Stimulated activated CD4-positive, alpha-beta T cell treated with anti-CD3 and anti-CD28 coated beads, Interleukin-12 subunit alpha, Interleukin-12 subunit beta, amount 100 ng/mL, for 24 hours (primary cell): ENCODE data around the gene RAB27A.
"Not testable (repeated sequence)": the region's sequence is repeated elsewhere in the genome, so short reads cannot be mapped to it uniquely, and the experiment has no call there.

Experiments
- DNase-seq, 2 experiments: peaks; one replicate each; pipeline ENCODE4 v3.0.0-alpha.2; 2020; ENCODE audit warnings: low read depth in 2 of 2

Gene RAB27A

DNA sequence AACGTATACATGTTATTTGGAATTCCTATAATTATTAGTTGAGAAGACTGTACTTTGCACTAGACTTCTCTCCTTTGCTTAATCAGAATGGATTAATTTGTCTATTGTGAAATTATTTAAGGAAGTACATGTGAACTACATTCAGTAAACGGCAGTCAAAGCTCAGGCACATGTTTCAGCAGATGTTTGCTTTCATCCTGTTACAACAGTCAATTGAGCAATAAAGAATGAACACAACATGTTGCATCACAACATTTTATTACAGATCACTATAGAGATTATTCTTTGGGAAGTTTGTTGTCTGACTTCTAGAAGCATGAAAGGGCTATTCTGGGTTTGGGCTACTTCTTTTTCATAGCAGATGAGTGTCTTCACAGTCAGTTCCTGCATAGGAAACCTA lies 39.2 kb downstream of the RAB27A start:
- no peak for DNase-seq

GRCh38 chr15:55249885-55250284 lies 39.7 kb downstream of the RAB27A start:
- not testable (repeated sequence) for DNase-seq

DNA sequence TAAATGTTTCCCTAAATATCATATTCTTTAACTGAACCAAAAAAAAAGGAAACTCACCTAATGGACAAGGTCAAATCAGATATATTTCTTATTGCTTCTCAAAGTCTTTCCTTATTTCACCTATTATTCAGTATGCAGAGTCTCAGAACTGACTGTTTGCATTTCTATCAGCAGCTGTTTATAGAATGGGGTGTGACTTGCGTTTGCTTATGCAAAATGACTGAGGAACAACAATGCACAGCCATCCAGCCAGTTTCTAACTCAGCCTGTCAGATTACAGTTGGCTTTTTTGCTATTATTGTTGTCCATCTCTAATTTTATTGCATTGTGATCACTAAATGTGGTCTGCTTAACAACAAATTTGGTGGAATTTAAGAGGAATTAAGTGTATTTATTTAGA lies 40.7 kb downstream of the RAB27A start:
- no peak for DNase-seq

DNA sequence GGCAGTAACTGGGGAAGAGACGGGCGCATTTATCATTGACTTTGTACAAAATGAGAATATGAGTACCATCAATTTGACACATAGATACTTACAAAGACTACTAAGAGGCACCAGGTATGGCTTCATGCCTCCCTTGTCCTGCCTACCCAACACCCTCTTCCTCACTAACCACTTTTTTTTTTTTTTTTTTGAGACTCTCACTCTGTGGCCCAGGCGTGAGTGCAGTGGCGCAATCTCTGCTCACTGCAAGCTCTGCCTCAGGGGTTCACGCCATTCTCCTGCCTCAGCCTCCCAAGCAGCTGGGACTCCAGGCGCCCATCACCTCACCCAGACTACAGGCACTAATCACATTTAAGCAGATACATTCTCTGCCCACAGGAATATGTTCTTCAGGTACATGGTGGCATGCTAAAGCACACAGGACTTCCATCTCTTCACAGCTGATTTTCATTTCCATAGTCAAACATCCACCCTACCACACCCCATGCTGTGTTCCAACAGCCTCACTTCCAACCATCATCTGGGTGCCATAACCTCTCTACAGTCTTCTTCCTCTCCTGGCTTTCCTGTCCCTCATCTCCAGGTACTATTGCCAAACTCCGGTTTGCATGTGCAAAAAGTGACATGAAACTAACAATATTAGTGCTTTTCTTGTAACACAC lies 41.7 kb downstream of the RAB27A start:
- DNase-seq: no peak

DNA sequence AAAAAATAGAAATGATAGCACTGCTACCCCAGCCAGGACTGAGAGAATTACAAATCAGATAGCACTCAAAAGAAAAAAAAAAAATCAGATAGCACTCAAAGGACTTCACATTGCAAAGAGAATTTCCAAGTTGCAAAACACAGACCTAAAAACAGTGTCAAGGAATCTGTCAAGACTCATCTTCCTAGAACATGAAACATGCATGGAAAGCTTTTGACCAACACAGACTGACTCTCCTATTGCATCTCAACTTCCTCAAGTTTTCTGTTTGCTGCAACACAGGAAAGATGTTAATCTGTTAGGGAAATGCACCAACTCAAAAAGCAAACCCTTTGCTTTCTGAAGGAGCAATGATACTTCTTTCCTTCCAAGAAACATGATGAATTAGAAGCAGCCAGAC lies 42.3 kb downstream of the RAB27A start:
- DNase-seq: no peak

- no peak for DNase-seq
Observed at GRCh38 chr15:55246567-55246966, 43.0 kb downstream of the RAB27A start.

DNA sequence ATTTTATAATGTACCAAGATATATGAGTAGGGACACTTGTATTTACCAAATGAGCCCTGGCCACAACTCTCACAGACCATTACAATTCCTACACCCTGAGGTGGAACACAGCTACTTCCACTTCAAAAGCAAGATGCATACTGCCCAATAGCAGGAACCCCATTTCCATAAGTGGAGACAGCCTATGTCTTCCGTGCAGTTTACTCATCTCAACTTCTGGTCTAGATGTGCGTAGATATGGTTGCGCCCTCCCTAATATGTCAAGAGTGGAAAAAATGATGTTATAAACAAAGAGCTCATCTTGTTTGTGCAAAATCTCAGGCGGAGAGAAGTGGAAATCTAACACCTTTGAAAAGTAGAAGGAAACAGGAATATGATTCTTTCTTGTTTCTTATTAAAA lies 44.6 kb downstream of the RAB27A start:
- DNase-seq: no peak

DNA sequence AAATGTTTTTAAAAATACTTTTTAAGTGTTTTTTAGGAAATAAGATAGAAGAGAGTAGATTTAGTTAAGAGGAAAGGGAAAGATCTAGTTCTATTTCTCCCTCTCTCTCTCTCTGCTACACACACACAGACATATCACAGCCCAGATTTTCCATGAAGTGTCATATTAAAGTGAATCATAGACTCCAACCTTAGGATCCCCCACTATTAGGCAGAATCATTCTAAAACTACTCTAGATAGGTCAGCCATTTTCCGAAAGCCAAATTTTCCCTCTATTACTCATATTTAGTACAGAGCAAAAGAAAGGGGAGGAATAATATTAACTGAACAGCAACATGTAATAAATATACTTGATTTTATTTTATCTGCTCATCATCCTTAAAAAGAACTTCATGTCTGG lies 47.7 kb downstream of the RAB27A start:
- no peak for DNase-seq

DNA sequence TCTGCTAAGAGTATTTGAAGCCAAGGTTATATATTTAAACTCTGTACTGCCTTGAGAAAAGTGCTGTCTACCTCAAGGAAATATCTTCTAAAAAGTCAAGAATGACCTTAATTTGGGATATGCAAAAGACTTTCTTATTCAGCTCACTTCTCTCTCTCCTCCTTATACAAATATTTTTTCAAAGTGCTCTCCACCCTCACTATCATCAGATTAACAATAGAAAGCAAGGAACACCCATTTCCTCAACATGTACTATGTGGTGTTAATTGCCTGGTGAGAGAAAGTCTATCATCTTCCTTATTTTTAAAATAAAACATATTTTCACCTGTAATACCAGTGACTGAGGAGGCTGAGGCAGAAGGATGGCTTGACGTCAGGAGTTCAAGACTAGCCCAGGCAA lies 48.4 kb downstream of the RAB27A start:
- no peak for DNase-seq

DNA sequence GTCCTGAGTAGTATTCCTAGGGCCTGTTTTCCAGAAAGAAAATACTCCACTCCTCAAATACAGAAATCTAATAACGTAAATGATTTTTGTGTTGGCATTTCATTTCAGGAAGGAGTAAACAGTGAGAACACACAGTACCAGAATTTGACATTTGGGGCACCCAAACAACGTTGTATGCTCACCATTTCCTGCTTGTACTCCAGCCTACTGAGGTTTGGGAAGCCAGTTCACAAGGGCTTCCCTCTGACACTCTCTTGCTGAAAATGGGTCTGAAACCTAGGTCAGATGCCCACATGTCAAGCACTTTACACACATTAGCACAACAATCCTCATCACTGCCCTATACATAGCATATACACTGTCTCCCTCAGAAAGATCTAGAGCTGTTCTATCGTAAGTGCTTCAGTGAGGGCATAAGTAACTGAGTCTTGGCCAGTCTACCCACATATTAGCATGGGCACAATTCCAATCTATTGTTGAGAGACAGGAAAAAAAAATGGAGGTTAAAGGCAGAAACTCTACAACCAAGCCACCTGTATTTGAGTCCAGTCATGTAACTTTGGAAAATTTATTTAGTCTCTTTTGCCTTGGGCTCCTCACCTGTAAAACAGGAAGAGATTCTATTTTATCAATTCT lies 49.4 kb downstream of the RAB27A start:
- DNase-seq: no peak

DNA sequence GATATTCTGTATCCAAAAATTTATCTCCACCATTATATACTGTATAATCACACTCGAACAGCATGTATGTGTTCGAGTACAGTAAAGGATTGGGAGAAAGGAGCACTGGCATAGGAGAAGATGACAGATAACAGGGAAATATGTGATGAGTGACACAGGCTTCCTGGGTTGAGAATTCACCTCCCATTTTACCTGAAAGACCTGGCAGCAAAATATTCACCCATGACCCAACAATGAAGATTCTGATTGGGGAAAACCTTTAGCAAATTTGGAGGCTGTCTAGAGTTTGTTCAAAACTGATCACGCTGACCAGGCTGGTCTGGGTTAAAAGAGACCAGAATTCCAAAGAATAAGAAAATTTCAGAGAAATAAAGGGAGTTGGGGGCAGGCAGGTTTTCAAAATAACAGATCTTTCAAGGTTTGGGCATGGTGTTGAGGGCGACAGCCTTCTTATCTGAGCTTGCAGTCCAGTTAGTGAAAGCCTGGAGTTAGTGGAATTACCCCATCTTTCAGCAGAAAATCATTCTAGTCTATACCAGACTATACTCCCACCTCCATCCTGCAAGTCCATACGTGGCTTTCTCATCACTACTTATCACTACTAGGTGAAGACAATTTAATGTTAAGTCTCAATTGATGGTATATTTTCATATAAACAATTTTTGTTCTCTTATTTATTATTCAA lies 50.0 kb downstream of the RAB27A start:
- no peak for DNase-seq

DNA sequence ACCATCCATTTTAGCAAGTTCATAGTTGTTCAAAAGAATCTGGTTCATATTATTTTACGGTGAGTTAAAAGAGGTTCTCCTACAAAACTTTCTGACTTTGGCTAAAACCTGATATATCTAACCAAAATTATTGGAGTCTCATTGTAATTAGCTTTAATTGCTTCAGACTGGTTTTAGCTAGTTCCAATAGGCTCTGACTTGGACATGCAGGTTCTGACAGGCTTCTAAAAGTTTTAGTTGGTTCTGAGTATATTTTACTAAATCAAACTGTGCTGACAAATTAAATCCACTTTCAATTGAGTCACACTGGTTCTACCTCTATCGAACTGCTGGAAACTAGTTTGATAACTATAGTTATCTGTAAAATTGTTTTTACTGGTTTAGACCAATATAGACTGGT lies 50.7 kb downstream of the RAB27A start:
- DNase-seq: no peak

- no peak for DNase-seq
Observed at GRCh38 chr15:55237219-55238130, 52.1 kb downstream of the RAB27A start.

GRCh38 chr15:55235546-55236036 lies 54.0 kb downstream of the RAB27A start:
- DNase-seq: no peak

DNA sequence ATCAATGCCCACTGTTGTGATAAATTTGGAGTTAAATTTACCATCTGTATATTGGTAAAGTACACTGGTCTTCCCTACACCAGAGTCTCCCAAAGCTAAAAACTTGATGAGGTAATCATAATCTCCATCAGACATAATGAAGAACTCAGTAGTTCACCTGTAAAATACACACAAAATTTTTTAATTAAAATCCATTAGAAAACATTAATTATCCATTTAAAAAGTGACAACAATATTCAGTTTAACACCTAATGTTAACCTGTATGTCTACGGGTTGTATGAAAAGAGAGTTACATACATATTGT lies 54.9 kb downstream of the RAB27A start:
- DNase-seq: no peak

DNA sequence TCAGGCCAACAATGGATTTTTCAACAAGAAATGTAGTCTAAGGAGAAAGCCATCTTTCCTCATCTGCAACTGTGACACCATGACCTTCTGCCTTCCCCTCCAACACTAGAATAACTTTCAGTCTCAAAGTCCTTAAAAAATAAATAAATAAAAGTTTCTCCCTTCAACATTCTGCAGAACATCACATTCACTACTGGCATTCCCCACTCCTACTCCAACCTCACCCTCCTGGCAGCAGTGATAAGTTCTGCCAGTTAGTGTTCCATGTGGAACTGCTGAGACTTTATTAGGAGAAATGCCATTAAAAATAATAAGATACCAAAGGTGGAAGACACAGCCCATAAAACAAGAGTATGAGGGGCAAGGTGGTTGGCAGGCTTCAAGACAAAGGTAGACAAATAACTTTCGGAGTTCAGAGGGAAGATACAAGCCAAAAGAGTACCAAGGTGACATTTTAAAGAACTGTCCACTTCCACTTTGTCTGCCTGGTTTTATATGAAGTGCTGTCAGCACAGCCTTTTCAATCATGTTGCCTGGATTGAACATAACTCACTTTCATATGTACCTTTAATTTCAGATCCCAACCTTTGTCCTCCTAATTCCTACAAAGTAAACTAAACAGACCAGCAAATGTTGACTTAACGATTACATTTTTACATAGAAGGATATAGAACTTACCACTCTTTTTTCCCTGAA lies 55.4 kb downstream of the RAB27A start:
- DNase-seq: no peak

DNA sequence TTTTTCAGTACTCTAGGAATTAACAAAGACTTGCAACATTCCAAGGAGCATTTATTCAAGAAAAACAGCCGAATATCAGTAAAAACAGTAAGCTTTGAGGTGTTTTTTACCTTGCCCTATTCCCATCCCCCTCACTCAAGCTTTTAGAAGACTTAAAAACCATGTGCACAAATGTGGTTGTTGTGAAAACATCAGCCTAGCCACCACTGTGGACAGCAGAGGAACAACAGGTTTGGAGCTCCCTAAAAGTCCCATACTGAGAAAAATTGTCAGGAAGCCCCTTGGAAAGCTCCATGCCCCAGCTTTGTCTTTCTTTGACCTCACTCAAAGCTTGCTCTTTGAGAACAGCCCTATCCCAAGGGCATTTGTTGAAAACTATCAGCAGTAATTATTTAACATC lies 58.2 kb downstream of the RAB27A start:
- no peak for DNase-seq

DNA sequence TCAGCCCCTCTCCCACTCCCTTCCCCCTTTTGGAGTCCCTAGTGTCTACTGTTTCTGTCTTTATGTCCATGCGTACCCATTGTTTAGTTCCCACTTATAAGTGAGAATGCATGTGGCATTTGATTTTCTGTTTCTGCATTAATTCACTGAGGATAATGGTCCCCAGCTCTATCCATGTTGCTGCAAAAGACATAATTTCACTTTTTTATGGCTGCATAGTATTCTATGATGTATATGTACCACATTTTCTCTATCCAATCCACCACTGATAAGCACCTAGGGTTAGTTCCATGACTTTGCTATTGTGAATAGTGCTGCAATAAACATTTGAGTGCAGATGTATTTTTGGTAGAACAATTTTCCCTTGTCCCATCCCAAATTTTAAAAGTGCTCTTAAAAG lies 58.7 kb downstream of the RAB27A start:
- DNase-seq: no peak

DNA sequence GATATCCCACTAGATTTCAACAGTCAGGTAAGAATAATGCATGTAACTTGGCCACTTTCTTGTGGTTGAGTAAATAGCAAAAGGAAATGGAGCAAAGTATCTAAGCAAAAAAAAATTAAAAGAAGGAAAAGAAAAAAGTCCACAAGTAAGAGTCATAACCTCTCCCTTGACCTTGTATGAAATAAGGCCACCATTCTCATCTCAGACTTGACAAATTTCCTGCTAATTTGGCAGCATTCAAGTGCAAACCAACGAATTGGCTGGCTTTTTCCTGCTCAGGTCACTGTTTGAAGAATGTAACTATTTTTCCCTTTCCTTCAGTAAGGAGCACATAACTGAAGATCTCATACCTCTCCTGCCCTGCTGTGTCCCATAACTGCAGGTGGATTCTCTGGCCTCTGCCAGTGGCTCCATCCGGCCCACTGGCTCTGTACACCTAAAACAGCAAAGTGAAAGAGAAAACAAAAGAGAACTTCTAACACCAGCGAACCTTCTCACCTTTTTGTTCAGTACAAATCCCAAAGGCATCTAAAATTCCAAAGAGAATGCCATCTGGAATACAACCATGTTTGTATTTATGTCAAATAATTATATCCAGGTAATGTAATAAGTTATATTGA lies 59.5 kb downstream of the RAB27A start:
- DNase-seq: no peak

DNA sequence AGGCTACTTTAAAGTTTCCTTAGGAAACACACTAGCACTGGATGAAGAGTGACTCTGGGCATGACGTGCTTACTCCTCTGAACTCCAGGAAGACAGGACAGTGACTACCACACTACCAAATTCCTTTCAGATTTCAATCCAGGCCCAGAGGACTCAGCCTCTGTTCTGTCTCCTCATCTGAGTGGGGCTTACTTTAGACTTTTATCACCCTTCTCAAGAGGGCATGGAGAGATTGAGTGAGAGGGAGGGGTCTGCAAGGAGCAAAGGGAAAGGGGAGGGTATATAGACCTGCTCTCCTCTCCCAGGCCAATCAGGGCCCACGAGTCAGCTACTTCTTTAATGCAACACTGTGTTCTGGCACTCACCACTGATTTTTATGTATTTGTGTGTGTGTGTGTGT lies 63.5 kb downstream of the RAB27A start:
- DNase-seq: no peak

GRCh38 chr15:55224892-55225291 lies 64.7 kb downstream of the RAB27A start:
- no peak for DNase-seq
